Measurements from ENCODE around the gene C5orf63.

GRCh38 chr5:127038550-127038949 lies 34.8 kb downstream of the C5orf63 start:
- TF ChIP-seq CTCF (conservative IDR thresholded peaks at IDR 0.05 in 1 of 2, IDR thresholded peaks at IDR 0.05 in 1 of 2; ENCODE audit: extremely low read depth in 1 of 2, insufficient read depth in 1 of 2, low read depth in 1 of 2, low read length in 2 of 2) (no peak), EZH2 (IDR thresholded peaks at IDR 0.05; ENCODE audit: borderline replicate concordance, low read length) (no peak)
